HEK293 (cell line): ENCODE data around the gene INSRR.

Source experiments
- BCL6B ChIP-seq: fragments of 450-650 bp; formaldehyde crosslinking; IDR thresholded peaks from 2 replicates; pipeline ENCODE4 v1.5.1; 2017; ENCODE audit warnings: missing biosample characterization, missing genetic modification characterization
- EGR2 ChIP-seq: fragments of 450-650 bp; formaldehyde crosslinking; IDR thresholded peaks from 2 replicates; pipeline ENCODE4 v1.5.1; 2016; ENCODE audit warnings: low read depth, missing biosample characterization, missing genetic modification characterization
- HOXC10 ChIP-seq: sonication (generic); formaldehyde crosslinking; IDR thresholded peaks from 2 replicates; pipeline ENCODE4 v1.8.1; 2023; ENCODE audit warnings: mild to moderate bottlenecking, missing genetic modification reagents
- PRDM10 ChIP-seq: fragments of 450-650 bp; formaldehyde crosslinking; IDR thresholded peaks from 2 replicates; pipeline ENCODE4 v1.5.1; 2016; ENCODE audit warnings: missing biosample characterization, missing genetic modification characterization
- SCRT2 ChIP-seq: fragments of 450-650 bp; formaldehyde crosslinking; IDR thresholded peaks from 2 replicates; pipeline ENCODE4 v1.5.1; 2016; ENCODE audit warnings: missing biosample characterization, missing genetic modification characterization
- SP3 ChIP-seq: fragments of 450-650 bp; formaldehyde crosslinking; IDR thresholded peaks from 2 replicates; pipeline ENCODE4 v1.5.1; 2016; ENCODE audit warnings: missing biosample characterization, missing genetic modification characterization
- WT1 ChIP-seq: fragments of 450-650 bp; formaldehyde crosslinking; IDR thresholded peaks from 2 replicates; pipeline ENCODE4 v1.5.1; 2016; ENCODE audit warnings: missing biosample characterization, missing genetic modification characterization
- ZBTB10 ChIP-seq: fragments of 450-650 bp; formaldehyde crosslinking; IDR thresholded peaks from 2 replicates; pipeline ENCODE4 v1.5.1; 2016; ENCODE audit warnings: missing biosample characterization, missing genetic modification characterization
- ZBTB20 ChIP-seq: fragments of 450-650 bp; formaldehyde crosslinking; IDR thresholded peaks from 2 replicates; pipeline ENCODE4 v1.5.1; 2016; ENCODE audit warnings: missing biosample characterization, missing genetic modification characterization
- ZBTB44 ChIP-seq: fragments of 450-650 bp; IDR thresholded peaks from 2 replicates; pipeline ENCODE4 v1.5.1; 2018; ENCODE audit warnings: missing biosample characterization, mild to moderate bottlenecking, missing genetic modification characterization
- ZFP3 ChIP-seq: fragments of 450-650 bp; formaldehyde crosslinking; IDR thresholded peaks from 2 replicates; pipeline ENCODE4 v1.5.1; 2016; ENCODE audit warnings: low read depth, missing biosample characterization, missing genetic modification characterization
- ZNF140 ChIP-seq: fragments of 450-650 bp; formaldehyde crosslinking; IDR thresholded peaks from 2 replicates; pipeline ENCODE4 v1.5.1; 2016; ENCODE audit warnings: missing biosample characterization, missing genetic modification characterization
- ZNF148 ChIP-seq: fragments of 450-650 bp; formaldehyde crosslinking; IDR thresholded peaks from 2 replicates; pipeline ENCODE4 v1.5.0; 2017; ENCODE audit warnings: missing biosample characterization, missing genetic modification characterization, borderline replicate concordance
- ZNF157 ChIP-seq: fragments of 450-650 bp; formaldehyde crosslinking; IDR thresholded peaks from 2 replicates; pipeline ENCODE4 v1.5.1; 2016; ENCODE audit warnings: missing biosample characterization, missing genetic modification characterization
- ZNF223 ChIP-seq: fragments of 450-650 bp; formaldehyde crosslinking; IDR thresholded peaks from 2 replicates; pipeline ENCODE4 v1.5.1; 2016; ENCODE audit warnings: missing biosample characterization, missing genetic modification characterization
- ZNF324 ChIP-seq: fragments of 450-650 bp; formaldehyde crosslinking; IDR thresholded peaks from 2 replicates; pipeline ENCODE4 v1.5.1; 2016; ENCODE audit warnings: missing biosample characterization, missing genetic modification characterization
- ZNF394 ChIP-seq: fragments of 450-650 bp; formaldehyde crosslinking; IDR thresholded peaks from 2 replicates; pipeline ENCODE4 v1.5.1; 2016; ENCODE audit warnings: missing biosample characterization, missing genetic modification characterization, mild to moderate bottlenecking, moderate library complexity, borderline replicate concordance
- ZNF398 ChIP-seq: fragments of 450-650 bp; formaldehyde crosslinking; IDR thresholded peaks from 2 replicates; pipeline ENCODE4 v1.5.1; 2017; ENCODE audit warnings: missing biosample characterization, missing genetic modification characterization
- ZNF501 ChIP-seq: fragments of 450-650 bp; formaldehyde crosslinking; IDR thresholded peaks from 2 replicates; pipeline ENCODE4 v1.5.1; 2016; ENCODE audit warnings: missing biosample characterization, missing genetic modification characterization
- ZNF548 ChIP-seq: fragments of 450-650 bp; formaldehyde crosslinking; IDR thresholded peaks from 2 replicates; pipeline ENCODE4 v1.5.1; 2016; ENCODE audit warnings: missing biosample characterization, missing genetic modification characterization
- ZNF580 ChIP-seq: fragments of 450-650 bp; formaldehyde crosslinking; IDR thresholded peaks from 2 replicates; pipeline ENCODE4 v1.5.1; 2016; ENCODE audit warnings: missing biosample characterization, missing genetic modification characterization
- ZNF677 ChIP-seq: fragments of 450-650 bp; IDR thresholded peaks from 2 replicates; pipeline ENCODE4 v1.5.0; 2018; ENCODE audit warnings: missing biosample characterization, mild to moderate bottlenecking, missing genetic modification characterization, moderate library complexity
- ZNF701 ChIP-seq: fragments of 450-650 bp; formaldehyde crosslinking; IDR thresholded peaks from 2 replicates; pipeline ENCODE4 v1.5.1; 2016; ENCODE audit warnings: missing biosample characterization, missing genetic modification characterization
- ZNF704 ChIP-seq: fragments of 450-650 bp; formaldehyde crosslinking; IDR thresholded peaks from 2 replicates; pipeline ENCODE4 v1.5.1; 2016; ENCODE audit warnings: missing biosample characterization, missing genetic modification characterization
- ZNF837 ChIP-seq: fragments of 450-650 bp; formaldehyde crosslinking; IDR thresholded peaks from 2 replicates; pipeline ENCODE4 v1.5.1; 2016; ENCODE audit warnings: missing biosample characterization, missing genetic modification characterization

Gene INSRR

GRCh38 chr1:156838972-156839371, 19.9 kb downstream of the INSRR start (continued):
- TF ChIP-seq ZNF148 (tag by site-specific recombination) = no peak
- no peak for TF ChIP-seq ZNF704 (tag by site-specific recombination)
- no peak for TF ChIP-seq ZFP3 (tag by site-specific recombination)
- TF ChIP-seq ZNF837 (tag by site-specific recombination) = no peak
- no peak for TF ChIP-seq PRDM10
- no peak for TF ChIP-seq ZNF677 (tag by site-specific recombination)
- TF ChIP-seq ZNF324 = no peak
- TF ChIP-seq ZNF701 (tag by site-specific recombination) = no peak
- no peak for TF ChIP-seq ZNF223 (tag by site-specific recombination)
- no peak for TF ChIP-seq ZNF394 (tag by site-specific recombination)
- TF ChIP-seq ZNF398 = no peak
- TF ChIP-seq ZBTB20 = no peak
- TF ChIP-seq BCL6B (tag by site-specific recombination) = no peak
- TF ChIP-seq ZNF580 (tag by site-specific recombination) = no peak
- no peak for TF ChIP-seq ZBTB44 (tag by site-specific recombination)
- no peak for TF ChIP-seq ZNF548 (tag by site-specific recombination)
- no peak for TF ChIP-seq EGR2 (tag by site-specific recombination)
- TF ChIP-seq HOXC10 = no peak
- no peak for TF ChIP-seq ZNF157 (tag by site-specific recombination)
- no peak for TF ChIP-seq SP3 (tag by site-specific recombination)
- 0 out of 2 replicates have a peak, but pooled peaks have one; percentile 25 for TF ChIP-seq ZNF501 (tag by site-specific recombination)
- no peak for TF ChIP-seq WT1 (tag by site-specific recombination)
- TF ChIP-seq ZNF140 (tag by site-specific recombination) = no peak
- TF ChIP-seq SCRT2 = peak; percentile 30; the same call in 1 of the 2 replicates
- TF ChIP-seq ZBTB10 (tag by site-specific recombination) = no peak
